ENCODE data around the gene RAD17.

Gene RAD17

DNA sequence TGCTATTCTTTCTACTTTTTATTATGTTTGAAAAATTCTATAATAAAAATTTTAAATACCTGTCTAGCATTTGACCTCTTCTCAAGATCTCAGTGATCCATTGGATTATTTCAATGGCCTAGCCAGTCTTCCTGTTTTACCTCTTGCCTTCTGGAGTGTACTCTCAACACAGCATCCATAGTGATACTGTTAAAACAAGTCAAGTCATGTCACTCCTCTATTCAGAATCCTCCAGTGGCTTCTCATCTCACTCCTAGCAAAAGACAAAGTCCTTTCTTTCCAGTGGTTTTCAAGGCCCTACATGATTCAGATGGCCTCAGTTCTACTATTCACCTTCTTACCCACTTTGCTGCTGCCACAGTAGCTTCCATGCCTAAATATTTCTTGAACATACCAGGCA, 47.1 kb downstream of the RAD17 start:
- TF ChIP-seq, protein P1, sequence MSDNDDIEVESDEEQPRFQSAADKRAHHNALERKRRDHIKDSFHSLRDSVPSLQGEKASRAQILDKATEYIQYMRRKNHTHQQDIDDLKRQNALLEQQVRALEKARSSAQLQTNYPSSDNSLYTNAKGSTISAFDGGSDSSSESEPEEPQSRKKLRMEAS (IDR thresholded peaks at IDR 0.05), result no peak
- no peak for TF ChIP-seq YY1 (IDR thresholded peaks at IDR 0.05; ENCODE audit: low read depth)
- no peak for TF ChIP-seq CEBPB (IDR thresholded peaks at IDR 0.05)
- TF ChIP-seq TAF1 (IDR thresholded peaks at IDR 0.05; ENCODE audit: low read depth), result no peak
- no peak for TF ChIP-seq ZBTB7A (IDR thresholded peaks at IDR 0.05; ENCODE audit: low read depth)
- no peak for TF ChIP-seq REST (IDR thresholded peaks at IDR 0.05; ENCODE audit: low read depth)
- no peak for TF ChIP-seq RAD21 (IDR thresholded peaks at IDR 0.05; ENCODE audit: low read depth)
- no peak for TF ChIP-seq TCF12 (IDR thresholded peaks at IDR 0.05; ENCODE audit: low read depth)
- no peak for TF ChIP-seq FOXM1 (IDR thresholded peaks at IDR 0.05; ENCODE audit: borderline replicate concordance, low read depth)
- no peak for TF ChIP-seq NFIC (IDR thresholded peaks at IDR 0.05)
- TF ChIP-seq EGR1 (IDR thresholded peaks at IDR 0.05), result no peak
- TF ChIP-seq TEAD4 (IDR thresholded peaks at IDR 0.05), result no peak
- TF ChIP-seq USF1 (IDR thresholded peaks at IDR 0.05), result no peak
- no peak for TF ChIP-seq EP300 (IDR thresholded peaks at IDR 0.05; ENCODE audit: borderline replicate concordance)
- TF ChIP-seq CREB1 (IDR thresholded peaks at IDR 0.05; ENCODE audit: low read depth), result no peak

DNA sequence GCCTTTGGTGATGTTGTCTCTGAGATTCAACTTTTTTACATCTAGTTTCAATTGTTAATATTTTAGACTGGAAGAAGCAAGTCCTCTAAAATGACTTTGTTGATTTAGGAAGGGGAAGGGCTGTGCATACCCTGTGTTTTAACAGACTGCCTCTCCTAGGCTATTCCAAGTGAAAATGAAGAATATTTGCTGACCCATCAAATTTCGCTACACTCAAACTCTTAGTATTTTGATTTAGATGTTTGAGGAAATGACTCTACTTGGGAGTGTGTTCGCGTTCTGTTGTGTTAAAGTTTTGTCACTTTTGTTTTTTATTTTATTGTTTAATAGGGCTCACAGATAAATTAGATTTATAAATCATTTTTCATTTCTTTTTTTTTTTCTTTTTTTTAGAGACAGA, 48.9 kb downstream of the RAD17 start:
- TF ChIP-seq ZBTB7A (IDR thresholded peaks at IDR 0.05; ENCODE audit: low read depth) (no peak), EP300 (IDR thresholded peaks at IDR 0.05; ENCODE audit: borderline replicate concordance) (no peak), TCF12 (IDR thresholded peaks at IDR 0.05; ENCODE audit: low read depth) (no peak), CREB1 (IDR thresholded peaks at IDR 0.05; ENCODE audit: low read depth) (no peak), EGR1 (IDR thresholded peaks at IDR 0.05) (no peak), FOXM1 (IDR thresholded peaks at IDR 0.05; ENCODE audit: borderline replicate concordance, low read depth) (no peak), CEBPB (IDR thresholded peaks at IDR 0.05) (no peak), USF1 (IDR thresholded peaks at IDR 0.05) (no peak), NFIC (IDR thresholded peaks at IDR 0.05) (no peak), YY1 (IDR thresholded peaks at IDR 0.05; ENCODE audit: low read depth) (no peak), RAD21 (IDR thresholded peaks at IDR 0.05; ENCODE audit: low read depth) (no peak), REST (IDR thresholded peaks at IDR 0.05; ENCODE audit: low read depth) (no peak), TEAD4 (IDR thresholded peaks at IDR 0.05) (no peak), TAF1 (IDR thresholded peaks at IDR 0.05; ENCODE audit: low read depth) (no peak)
- TF ChIP-seq, protein P1 (IDR thresholded peaks at IDR 0.05), result no peak

- TF ChIP-seq REST (IDR thresholded peaks at IDR 0.05; ENCODE audit: low read depth) (no peak), YY1 (IDR thresholded peaks at IDR 0.05; ENCODE audit: low read depth) (no peak), RAD21 (IDR thresholded peaks at IDR 0.05; ENCODE audit: low read depth) (no peak), CREB1 (IDR thresholded peaks at IDR 0.05; ENCODE audit: low read depth) (no peak), FOXM1 (IDR thresholded peaks at IDR 0.05; ENCODE audit: borderline replicate concordance, low read depth) (no peak), ZBTB7A (IDR thresholded peaks at IDR 0.05; ENCODE audit: low read depth) (no peak), USF1 (IDR thresholded peaks at IDR 0.05) (no peak), EP300 (IDR thresholded peaks at IDR 0.05; ENCODE audit: borderline replicate concordance) (no peak)
- TF ChIP-seq, protein P1 (IDR thresholded peaks at IDR 0.05), result no peak
Observed at GRCh38 chr5:69431424-69432303, 62.0 kb downstream of the RAD17 start.

All from Ishikawa (cell line).